Measurements from ENCODE around the gene FBXL7.

Gene FBXL7

DNA sequence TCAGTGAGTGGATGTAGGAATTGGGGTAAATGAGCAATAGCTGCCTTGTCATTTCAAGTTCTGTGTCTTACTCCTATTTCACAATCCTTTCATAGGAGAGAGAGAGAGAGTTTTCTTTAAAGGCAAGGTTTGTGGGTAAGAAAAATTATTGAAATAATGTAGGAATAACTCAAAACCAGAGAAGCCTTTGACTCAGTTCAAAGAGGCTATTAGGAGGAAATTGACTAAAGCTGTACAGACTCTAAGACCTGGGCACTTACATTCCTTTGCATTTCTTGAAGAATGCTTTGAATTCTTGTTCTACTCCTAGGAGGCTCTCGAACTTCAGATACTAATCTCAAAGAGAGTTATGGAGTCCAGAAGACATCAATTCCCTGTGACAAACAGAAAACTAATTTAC, 257.1 kb downstream of the FBXL7 start:
- in situ Hi-C loops (cut with HindIII; ENCODE audit: low pct_ligation_motif_present, low pct_unique_long_range_greater_than_20kb, low sequenced_read_pairs), result no loop called here
- no peak for DNase-seq

DNA sequence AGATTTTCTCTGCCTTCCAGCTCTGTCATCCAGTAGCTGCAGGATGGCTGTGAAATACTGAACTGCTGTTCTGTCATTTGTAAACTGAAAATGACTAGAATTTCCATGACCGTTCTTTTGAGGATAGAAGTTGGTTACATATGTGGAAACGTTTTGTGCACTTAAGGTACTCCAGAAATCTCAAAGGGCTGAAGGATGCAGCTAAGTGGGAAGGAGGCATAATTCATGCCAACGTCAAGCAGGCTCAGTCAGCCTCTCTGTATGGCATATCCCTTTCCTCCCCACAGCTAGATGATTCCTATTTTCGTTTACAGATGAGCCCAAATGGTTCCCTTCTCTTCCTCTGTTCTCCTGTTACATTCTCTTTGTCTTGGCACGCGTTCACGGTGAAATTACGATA, 257.6 kb downstream of the FBXL7 start:
- no peak for DNase-seq
- in situ Hi-C loops (cut with HindIII; ENCODE audit: low pct_ligation_motif_present, low pct_unique_long_range_greater_than_20kb, low sequenced_read_pairs), result no loop called here

DNA sequence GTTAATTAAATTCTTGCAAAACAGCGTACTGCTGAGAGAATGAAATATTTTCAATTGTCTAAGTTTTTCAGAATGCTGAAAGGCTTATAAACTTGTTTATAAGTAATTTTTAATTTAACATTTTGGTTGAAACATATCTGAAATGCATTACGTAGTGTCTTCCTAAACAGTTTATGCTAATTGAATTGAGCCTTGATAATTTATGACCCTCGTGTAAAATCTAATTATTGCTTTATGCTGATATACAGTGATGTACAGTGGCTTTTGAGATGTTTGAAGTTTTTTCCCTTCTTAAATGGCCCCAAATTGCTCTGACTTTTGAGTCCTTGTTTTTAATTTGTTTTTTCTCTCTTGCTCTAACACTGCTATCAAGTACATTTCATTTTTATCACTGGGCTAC, 262.7 kb downstream of the FBXL7 start:
- DNase-seq, result no peak
- in situ Hi-C loops (cut with HindIII; ENCODE audit: low pct_ligation_motif_present, low pct_unique_long_range_greater_than_20kb, low sequenced_read_pairs), result no loop called here

DNA sequence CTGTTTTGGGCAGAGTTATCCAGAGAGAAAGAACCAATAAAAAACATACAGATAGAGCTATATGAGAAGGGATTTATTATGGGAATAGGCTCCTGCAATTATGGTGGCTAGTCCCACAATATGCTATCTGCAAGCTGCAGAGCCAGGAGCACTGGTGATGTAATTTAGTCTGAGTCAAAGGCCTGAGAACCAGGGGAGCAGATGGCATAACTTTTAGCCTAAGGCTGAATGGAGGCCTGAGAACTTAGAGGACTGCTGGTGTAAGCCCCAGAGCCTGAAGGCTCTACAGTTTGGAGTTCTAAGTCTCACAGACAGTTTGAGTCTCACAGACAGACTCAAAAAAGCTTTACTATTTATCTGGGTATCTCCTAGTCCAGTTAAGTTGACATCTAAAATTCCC, 263.8 kb downstream of the FBXL7 start:
- in situ Hi-C loops (cut with HindIII; ENCODE audit: low pct_ligation_motif_present, low pct_unique_long_range_greater_than_20kb, low sequenced_read_pairs), result no loop called here

DNA sequence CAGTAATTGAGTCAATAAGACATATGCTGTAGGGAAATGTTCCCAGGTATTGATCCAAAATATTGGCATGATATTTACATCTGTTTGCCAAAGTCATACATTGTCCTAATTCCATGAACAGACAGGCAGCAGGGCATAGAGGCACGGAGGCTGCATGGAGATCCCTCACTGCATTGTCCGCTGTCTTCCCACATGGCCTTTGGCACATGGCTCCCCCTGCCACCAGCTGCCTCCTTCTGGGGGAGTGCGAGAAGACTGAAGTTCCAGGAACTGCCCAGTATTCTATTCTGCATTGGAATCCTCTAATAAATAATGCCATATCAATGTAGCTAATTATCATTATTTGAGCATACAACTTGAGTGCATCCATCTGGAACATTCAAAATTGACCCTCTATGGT, 269.0 kb downstream of the FBXL7 start:
- no peak for DNase-seq

More for the DNA sequence above, 263.8 kb downstream of the FBXL7 start:
- no peak for DNase-seq

DNA sequence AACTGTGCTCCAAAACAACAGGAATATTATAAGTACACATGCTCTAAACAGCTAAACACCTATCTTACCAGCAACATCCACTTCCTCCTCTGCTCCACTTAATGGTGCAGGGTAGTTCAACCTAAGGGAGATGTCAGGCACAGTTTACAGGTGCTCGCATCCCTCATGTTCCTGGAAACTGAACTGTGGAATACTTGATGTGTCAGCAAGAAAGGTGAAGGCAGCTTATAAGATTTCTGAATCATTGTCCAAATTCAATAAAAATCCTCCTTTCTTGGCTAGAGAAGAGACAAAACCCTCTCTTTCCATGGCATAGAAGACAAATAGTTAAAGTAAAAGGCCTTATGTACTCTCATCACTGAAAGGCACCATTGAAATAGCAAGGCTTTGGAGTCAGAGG, 272.2 kb downstream of the FBXL7 start:
- in situ Hi-C loops (cut with HindIII; ENCODE audit: low pct_ligation_motif_present, low pct_unique_long_range_greater_than_20kb, low sequenced_read_pairs), result no loop called here
- DNase-seq, result no peak

More for the DNA sequence above, 269.0 kb downstream of the FBXL7 start:
- in situ Hi-C loops (cut with HindIII; ENCODE audit: low pct_ligation_motif_present, low pct_unique_long_range_greater_than_20kb, low sequenced_read_pairs), result no loop called here

DNA sequence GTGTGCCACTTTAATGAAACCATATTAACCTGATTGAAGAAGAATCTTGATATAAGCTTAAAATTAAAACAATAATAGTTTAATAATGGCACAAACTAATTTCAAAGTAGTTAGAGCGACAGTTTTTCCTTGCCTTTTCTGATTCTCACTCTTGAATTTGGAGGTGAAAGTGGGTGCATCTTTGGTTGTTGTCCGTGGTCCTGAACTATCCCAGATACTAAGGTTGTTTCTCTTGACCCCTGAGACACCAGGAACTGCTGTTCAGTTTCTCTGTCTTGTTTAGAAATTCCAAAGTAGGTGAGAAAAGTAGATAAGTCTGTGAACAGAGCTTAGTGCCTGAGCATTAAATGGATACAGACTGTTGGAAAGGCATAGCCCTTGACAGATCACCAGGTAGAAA, 274.7 kb downstream of the FBXL7 start:
- in situ Hi-C loops (cut with HindIII; ENCODE audit: low pct_ligation_motif_present, low pct_unique_long_range_greater_than_20kb, low sequenced_read_pairs), result no loop called here
- DNase-seq, result no peak

DNA sequence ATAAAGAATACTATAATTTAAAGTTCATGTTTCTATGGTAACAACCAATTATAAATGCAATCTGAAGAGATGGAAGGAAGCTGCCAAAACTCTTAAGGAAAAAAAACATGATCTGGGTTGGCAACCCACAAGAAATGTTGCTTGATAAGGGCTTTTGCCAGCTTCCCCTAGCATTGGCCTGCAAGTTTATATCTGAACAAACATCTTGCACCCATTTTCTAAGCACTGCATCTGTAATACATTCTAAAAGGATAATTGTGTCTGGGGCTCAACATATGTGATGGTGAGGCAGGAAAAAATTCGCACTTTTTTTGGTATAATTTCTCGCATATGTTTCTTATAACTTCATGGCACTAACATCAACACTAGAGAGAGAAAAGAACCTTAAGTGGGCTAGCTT, 276.4 kb downstream of the FBXL7 start:
- in situ Hi-C loops (cut with HindIII; ENCODE audit: low pct_ligation_motif_present, low pct_unique_long_range_greater_than_20kb, low sequenced_read_pairs), result no loop called here
- no peak for DNase-seq

DNA sequence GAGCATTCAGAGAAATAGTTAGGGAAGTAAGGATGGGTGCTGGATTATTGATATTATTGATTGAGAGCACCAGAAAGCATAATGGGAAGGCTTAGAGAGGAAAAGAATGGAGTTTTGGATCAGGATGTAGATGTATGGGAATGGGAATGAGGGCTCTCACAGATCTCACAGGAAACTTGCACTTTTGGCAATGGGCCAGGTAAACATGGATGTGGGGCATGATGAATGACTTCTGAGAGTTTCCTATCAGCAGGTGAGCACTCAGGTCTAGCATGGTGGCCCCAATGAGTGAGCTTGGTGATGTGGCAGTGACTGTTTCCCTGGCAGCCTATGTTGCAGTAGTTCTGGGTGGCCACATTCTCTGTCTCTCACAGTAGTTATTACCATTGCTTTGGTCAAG, 283.8 kb downstream of the FBXL7 start:
- in situ Hi-C loops (cut with HindIII; ENCODE audit: low pct_ligation_motif_present, low pct_unique_long_range_greater_than_20kb, low sequenced_read_pairs), result no loop called here
- DNase-seq, result no peak

DNA sequence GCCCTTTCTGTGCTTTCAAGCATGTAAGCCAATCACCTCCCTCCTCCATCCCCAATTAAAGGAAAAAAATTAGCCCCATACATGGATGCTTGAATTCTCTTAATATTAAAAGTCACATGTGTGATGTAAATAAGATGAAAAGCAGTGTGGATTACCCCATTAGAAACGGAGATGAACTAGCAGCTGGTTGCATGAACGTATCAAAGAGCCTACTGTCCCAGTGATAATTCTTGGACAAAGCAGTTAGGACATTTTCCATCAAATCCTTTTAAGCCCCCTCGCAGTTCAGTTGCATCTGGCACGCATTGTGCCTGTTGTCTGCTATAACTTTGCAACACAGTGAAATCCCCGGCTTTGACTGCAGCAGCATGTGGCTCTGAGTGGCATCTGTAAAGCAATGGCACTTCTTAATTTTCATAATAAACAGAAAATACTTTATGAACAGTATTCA, 285.6 kb downstream of the FBXL7 start:
- no peak for DNase-seq
- in situ Hi-C loops (cut with HindIII; ENCODE audit: low pct_ligation_motif_present, low pct_unique_long_range_greater_than_20kb, low sequenced_read_pairs), result no loop called here

DNA sequence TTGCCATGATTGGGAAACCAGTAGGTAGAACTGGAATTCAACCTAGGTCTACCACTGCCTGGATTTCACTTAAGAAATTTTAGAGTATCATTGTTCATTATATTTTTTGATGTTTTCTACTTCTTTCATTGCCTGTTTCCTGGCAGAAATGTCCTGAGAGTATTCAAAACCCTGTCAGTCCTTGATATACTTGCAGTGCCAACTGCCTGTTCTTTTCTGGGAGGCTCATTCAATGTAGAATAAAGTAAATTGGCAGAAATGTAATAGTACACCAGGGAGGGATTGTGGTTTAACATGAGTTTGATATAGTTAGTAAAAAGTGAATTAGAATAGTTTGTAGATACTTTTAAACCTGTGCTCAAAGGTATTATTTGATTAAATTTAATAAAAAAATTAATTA, 286.3 kb downstream of the FBXL7 start:
- no peak for DNase-seq
- in situ Hi-C loops (cut with HindIII; ENCODE audit: low pct_ligation_motif_present, low pct_unique_long_range_greater_than_20kb, low sequenced_read_pairs), result no loop called here

DNA sequence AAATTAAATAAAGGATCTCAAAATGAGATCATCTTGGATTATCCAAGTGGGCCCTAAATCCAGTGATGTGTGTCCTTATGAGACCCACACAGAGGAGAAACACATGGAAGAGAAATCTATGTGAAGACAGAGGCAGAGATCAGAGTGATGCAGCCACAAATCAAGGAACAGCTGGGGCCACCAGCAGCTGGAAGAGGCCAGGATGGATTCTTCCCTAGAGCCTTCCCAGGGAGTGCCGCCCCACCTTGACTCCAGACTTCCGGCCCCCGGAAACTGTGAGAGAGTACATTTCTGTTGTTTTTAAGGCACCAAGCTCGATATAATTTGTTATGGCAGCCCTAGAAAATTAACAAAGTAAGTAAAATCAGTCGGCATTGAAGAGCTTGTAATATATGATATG, 286.9 kb downstream of the FBXL7 start:
- no peak for DNase-seq
- in situ Hi-C loops (cut with HindIII; ENCODE audit: low pct_ligation_motif_present, low pct_unique_long_range_greater_than_20kb, low sequenced_read_pairs), result no loop called here

DNA sequence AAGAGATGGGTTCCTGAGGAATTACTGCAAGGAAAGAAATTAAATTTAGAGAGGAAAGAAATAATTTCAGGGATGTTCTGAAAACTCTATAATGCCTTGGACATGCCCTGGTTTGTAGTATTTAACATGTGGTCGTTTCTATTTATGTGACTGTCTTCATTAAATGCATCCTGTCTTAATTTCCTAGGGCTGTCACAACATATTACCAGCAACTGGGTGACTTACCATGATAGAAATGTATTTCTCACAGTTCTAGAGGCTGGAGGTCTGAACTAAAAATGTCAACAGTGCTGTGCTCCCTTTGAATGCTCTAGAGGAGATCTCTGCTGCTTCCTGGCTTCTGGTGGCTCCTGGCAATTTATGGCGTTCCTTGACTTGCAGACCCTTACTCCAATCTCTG, 287.7 kb downstream of the FBXL7 start:
- in situ Hi-C loops (cut with HindIII; ENCODE audit: low pct_ligation_motif_present, low pct_unique_long_range_greater_than_20kb, low sequenced_read_pairs), result no loop called here
- no peak for DNase-seq

DNA sequence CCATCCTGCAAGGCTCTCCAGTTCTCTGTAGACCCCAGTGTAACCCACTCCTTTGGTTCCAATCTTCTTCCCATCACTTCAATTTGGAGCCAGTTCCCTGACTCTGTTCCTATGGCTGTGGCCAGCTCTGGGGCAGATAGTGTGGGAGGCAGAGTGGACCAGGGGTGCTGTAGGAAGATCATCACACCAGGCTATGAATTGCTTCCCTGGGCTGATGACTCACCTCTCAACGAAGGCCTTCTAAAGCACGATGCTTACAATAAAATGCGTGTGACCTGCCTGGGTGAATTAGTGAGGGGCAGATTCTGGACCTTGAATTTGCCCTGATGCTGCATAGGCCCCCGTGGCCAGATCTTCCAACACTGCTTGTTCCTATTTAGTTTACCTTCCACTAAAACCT, 289.7 kb downstream of the FBXL7 start:
- no peak for DNase-seq
- in situ Hi-C loops (cut with HindIII; ENCODE audit: low pct_ligation_motif_present, low pct_unique_long_range_greater_than_20kb, low sequenced_read_pairs), result no loop called here

DNA sequence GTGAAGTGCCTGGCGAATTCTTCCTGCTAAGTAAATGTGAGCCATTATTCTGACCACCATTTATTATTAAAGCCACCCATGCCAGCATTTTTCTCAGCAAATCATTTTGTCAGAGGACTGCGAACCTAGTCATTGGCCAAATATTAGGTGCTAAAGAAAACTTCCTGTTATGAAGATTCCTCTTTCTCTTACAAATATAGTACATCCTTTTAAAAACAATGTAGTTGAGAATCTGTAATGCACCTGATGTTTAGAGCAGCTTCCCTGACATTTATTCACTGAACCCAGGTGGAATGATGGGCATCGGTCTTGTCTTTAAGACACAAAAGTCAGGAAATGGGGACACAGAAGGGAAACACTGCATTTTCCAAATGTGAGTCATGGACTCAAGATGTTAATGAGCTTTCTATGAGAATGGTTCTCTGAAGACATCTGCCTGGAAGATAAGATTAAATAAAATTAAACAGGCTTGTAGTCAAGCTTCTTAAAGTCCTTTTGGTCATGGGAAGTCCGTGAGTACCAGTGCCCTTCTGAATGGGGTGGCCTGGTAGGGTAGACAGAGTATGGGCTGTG, 290.6 kb downstream of the FBXL7 start:
- in situ Hi-C loops (cut with HindIII; ENCODE audit: low pct_ligation_motif_present, low pct_unique_long_range_greater_than_20kb, low sequenced_read_pairs), result no loop called here

DNA sequence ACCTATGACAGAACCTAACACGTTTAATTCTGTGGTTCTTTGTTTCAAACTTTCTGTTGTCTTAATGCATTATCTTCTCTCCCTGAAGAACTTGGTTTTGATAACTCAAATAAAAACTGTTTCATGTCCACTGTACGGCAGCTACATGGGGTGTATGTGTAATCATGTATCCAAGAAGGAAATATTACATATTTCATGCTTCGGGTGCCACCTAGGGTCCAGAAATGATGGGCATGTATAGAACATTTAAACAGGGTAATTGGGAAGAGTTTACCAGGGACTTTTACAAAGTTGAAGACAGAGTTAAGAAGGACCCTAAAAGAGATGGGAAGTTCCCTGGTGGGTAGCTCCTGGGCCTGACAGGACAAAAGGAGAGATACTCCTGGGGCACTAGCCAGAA, 291.3 kb downstream of the FBXL7 start:
- in situ Hi-C loops (cut with HindIII; ENCODE audit: low pct_ligation_motif_present, low pct_unique_long_range_greater_than_20kb, low sequenced_read_pairs), result no loop called here
- DNase-seq, result no peak

More for the DNA sequence above, 290.6 kb downstream of the FBXL7 start:
- no peak for DNase-seq

DNA sequence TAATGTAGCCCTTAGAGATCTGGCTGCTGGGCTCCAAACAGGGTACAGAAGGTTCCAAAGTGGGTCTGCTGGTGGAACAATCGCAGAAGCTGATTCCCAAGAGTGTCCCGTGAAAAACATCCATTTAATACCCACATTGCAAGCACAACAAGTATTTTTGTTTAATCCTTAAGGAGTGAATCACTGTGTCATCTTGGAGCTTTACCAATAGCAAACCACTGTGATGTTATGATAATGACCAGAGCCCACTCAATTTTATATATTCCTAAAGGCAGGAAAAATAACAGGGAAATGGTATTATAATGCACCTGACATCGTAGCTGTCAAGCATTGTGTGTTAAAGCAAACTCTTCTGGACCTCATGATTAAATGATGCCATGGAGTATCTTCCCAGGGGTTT, 291.9 kb downstream of the FBXL7 start:
- in situ Hi-C loops (cut with HindIII; ENCODE audit: low pct_ligation_motif_present, low pct_unique_long_range_greater_than_20kb, low sequenced_read_pairs), result no loop called here

DNA sequence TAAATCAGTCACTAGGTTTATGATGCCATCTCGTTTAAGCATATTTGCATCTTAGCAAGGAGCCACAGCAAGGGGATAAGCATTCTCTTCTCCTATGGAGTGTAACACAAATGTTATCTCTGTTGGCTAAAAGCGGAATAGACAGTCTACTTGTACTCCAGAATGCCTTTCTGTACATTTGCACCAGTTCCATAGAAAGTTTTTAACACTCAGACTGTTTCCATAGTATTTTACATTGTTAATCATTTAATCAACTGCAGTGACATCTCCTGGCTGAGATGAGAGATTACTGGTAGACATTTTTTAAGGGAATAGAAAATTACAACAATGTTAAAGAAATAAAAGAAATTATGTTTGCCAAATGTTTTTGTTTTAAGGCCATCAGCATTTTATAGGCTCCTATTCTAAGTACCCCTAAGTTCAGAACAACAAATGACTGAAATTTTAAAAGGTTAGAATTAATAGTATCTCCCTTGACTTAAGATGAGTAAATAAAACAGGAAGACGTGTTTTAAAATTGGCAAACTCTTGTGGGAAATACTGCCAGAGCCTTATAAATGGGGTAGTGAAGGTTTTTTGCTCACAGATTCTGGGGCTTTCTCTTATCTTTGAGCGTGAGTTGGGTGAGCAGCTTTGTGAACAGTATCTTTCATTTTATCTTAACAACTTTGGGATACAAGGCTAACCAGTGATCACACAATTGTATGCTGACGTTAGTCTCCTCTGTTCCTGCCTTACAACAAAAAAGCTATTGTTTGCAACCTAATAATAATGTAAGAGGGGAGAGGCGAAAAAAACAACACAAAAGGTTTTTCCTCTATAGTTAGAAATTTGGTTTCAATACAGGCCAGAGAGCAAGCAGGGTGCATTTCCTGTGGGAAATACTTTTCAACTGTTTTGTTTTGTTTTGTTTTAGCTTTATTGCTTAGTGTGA, 294.3 kb downstream of the FBXL7 start:
- in situ Hi-C loops (cut with HindIII; ENCODE audit: low pct_ligation_motif_present, low pct_unique_long_range_greater_than_20kb, low sequenced_read_pairs), result no loop called here
- DNase-seq, result peak; percentile 18

More for the DNA sequence above, 291.9 kb downstream of the FBXL7 start:
- no peak for DNase-seq

DNA sequence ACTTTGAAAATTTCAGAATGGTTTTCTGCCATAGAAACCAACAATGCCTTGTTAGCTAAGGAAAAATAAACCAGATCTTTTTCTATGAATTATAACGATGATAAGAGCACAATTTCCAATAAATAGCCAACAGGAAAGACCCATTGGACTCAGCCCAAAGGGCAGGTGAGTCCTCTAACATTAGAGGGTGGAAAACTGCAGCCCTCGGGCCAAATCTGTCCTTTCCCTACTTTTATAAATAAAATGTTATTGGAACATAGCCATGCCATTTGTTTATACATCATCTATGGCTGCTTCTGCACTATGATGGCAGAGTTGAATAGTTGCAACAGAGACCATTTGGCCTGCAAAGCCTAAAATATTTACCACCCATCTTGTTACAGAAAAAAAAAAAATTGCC, 296.1 kb downstream of the FBXL7 start:
- no peak for DNase-seq
- in situ Hi-C loops (cut with HindIII; ENCODE audit: low pct_ligation_motif_present, low pct_unique_long_range_greater_than_20kb, low sequenced_read_pairs), result no loop called here

DNA sequence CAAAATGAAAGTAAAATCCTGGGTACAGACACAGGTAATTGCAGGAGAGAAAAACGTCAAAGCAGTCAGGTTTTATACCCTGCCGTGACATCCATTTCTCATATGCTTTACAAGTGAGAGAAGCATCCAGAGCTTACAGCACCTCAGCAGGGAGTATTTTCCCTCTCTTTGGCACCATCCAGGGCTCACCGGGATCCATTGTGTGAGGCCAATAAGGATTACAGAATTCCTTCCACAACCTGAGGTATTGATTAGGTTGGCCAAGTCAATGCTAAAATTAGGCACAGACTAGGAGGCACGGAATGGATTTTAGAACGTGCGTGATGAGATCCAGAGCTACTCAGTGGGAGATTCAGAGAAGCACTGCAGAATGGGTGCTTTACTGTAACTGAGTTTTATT, 296.6 kb downstream of the FBXL7 start:
- no peak for DNase-seq
- in situ Hi-C loops (cut with HindIII; ENCODE audit: low pct_ligation_motif_present, low pct_unique_long_range_greater_than_20kb, low sequenced_read_pairs), result no loop called here

Data from ACHN (cell line).